HepG2 (cell line): ENCODE data around the gene SFI1. TPM values are rescaled to one million over a fixed set of nuclear protein-coding genes. Genes with fewer than 3 reads are reported as not detected.
A peak's percentile ranks its signal among the peaks of the same experiment; 100 is the strongest.

ENCODE experiments used
- ARID5B ChIP-seq: IDR thresholded peaks from 2 replicates; pipeline ENCODE4 v1.4.0; 2020; ENCODE audit warnings: mild to moderate bottlenecking, missing genetic modification reagents
- ATAD3A ChIP-seq: sonication (generic); formaldehyde crosslinking; IDR thresholded peaks from 2 replicates; pipeline ENCODE4 v1.4.0; 2020; ENCODE audit warnings: missing genetic modification reagents
- ATF7 ChIP-seq, 2 experiments: fragments of 450-650 bp in 1 of 2; sonication (generic) in 1 of 2; formaldehyde crosslinking in 1 of 2; IDR thresholded peaks; 2 replicates each; pipeline versions ENCODE4 v1.4.0 to v1.6.1; 2016 to 2020; ENCODE audit warnings: antibody characterized with exemption in 1 of 2, mild to moderate bottlenecking in 1 of 2, missing genetic modification reagents in 1 of 2
- CREM ChIP-seq, 2 experiments: sonication (generic) in 1 of 2; formaldehyde crosslinking in 1 of 2; IDR thresholded peaks; 2 replicates each; pipeline versions ENCODE4 v1.4.0 to v1.6.1; 2016 to 2020; ENCODE audit warnings: antibody characterized with exemption in 1 of 2, mild to moderate bottlenecking in 1 of 2, missing genetic modification reagents in 1 of 2
- EEA1 ChIP-seq: sonication (generic); formaldehyde crosslinking; IDR thresholded peaks from 2 replicates; pipeline ENCODE4 v1.5.1; 2020; ENCODE audit warnings: mild to moderate bottlenecking, missing genetic modification reagents, borderline replicate concordance
- ERF ChIP-seq: IDR thresholded peaks from 2 replicates; pipeline ENCODE4 v1.6.1; 2018; ENCODE audit warnings: missing biosample characterization, missing genetic modification reagents
- HES4 ChIP-seq: sonication (generic); formaldehyde crosslinking; IDR thresholded peaks from 2 replicates; pipeline ENCODE4 v1.9.0; 2021; ENCODE audit warnings: mild to moderate bottlenecking, missing genetic modification reagents, borderline replicate concordance
- KLF6 ChIP-seq: IDR thresholded peaks from 2 replicates; pipeline ENCODE4 v1.8.0; 2016; ENCODE audit warnings: missing biosample characterization, missing genetic modification reagents
- RBM39 ChIP-seq: fragments of 200-400 bp; formaldehyde crosslinking; IDR thresholded peaks from one replicate; pipeline ENCODE4 v1.6.1; 2018; ENCODE audit warnings: antibody characterized with exemption, mild to moderate bottlenecking, low read depth, low read length; ENCODE audit not compliant: poor library complexity, severe bottlenecking
- SP5 ChIP-seq: IDR thresholded peaks from 2 replicates; pipeline ENCODE4 v1.6.1; 2016; ENCODE audit warnings: low read depth, borderline replicate concordance
- TCF12 ChIP-seq, 2 experiments: fragments of 450-650 bp in 1 of 2; sonication (generic) in 1 of 2; formaldehyde crosslinking in 1 of 2; IDR thresholded peaks; 2 replicates each; pipeline versions ENCODE4 v1.6.1 to v1.8.0; 2017 to 2022; ENCODE audit warnings: antibody characterized with exemption in 1 of 2, mild to moderate bottlenecking in 1 of 2, missing genetic modification reagents in 1 of 2, moderate library complexity in 1 of 2
- TGIF2 ChIP-seq: IDR thresholded peaks from 2 replicates; pipeline ENCODE4 v1.6.1; 2016; ENCODE audit warnings: control low read depth, missing compliant biosample characterization
- U2AF2 ChIP-seq: fragments of 200-400 bp; formaldehyde crosslinking; IDR thresholded peaks from 2 replicates; pipeline ENCODE4 v1.6.1; 2017; ENCODE audit warnings: low read depth, mild to moderate bottlenecking, low read length
- ZC3H4 ChIP-seq: sonication (generic); formaldehyde crosslinking; IDR thresholded peaks from 2 replicates; pipeline ENCODE4 v1.4.0; 2020; ENCODE audit warnings: missing genetic modification reagents, borderline replicate concordance
- ZNF263 ChIP-seq: sonication (generic); formaldehyde crosslinking; IDR thresholded peaks from 2 replicates; pipeline ENCODE4 v1.4.0; 2020; ENCODE audit warnings: missing genetic modification reagents
- polyA plus RNA-seq, 8 experiments: library from polyadenylated mRNA; depleted of rRNA in 3 of 8; stranded (reverse) in 7 of 8; unstranded in 1 of 8; fragments of >200 nt; fragmentation: Illumina TruSeq in 4 of 8; extraction: Trizol in 4 of 8; gene quantifications; 2 replicates each; pipeline versions ENCODE4 v1.2.1 to v1.2.3, GENCODE V29; 2011 to 2016; ENCODE audit warnings: low read depth in 4 of 8, missing spikeins in 1 of 8, mixed read lengths in 1 of 8; ENCODE audit not compliant: insufficient read depth in 1 of 8
- total RNA-seq, 5 experiments: library from RNA; depleted of rRNA; stranded (reverse); fragments of >200 nt; fragmentation: Illumina TruSeq; extraction: Trizol; gene quantifications; 2 replicates each; pipeline ENCODE4 v1.2.3, GENCODE V29; 2016; ENCODE audit warnings: low read depth in 1 of 5
- TF ChIP-seq, protein P1 (sequence below): sonication (generic); formaldehyde crosslinking; IDR thresholded peaks from 2 replicates; pipeline ENCODE4 v1.4.0; 2020; ENCODE audit warnings: mild to moderate bottlenecking, missing genetic modification reagents
- TF ChIP-seq, protein P2 (sequence below): sonication (generic); formaldehyde crosslinking; IDR thresholded peaks from 2 replicates; pipeline ENCODE4 v1.4.0; 2020; ENCODE audit warnings: missing genetic modification reagents
- TF ChIP-seq, protein P3 (sequence below): sonication (generic); formaldehyde crosslinking; IDR thresholded peaks from 2 replicates; pipeline ENCODE4 v1.4.0; 2020; ENCODE audit warnings: missing genetic modification reagents, mild to moderate bottlenecking, borderline replicate concordance

SFI1 gene
- total and polyA plus RNA-seq, 2 of the 13 experiments (the other 11 are each of a cell fraction or from before 2014, with no cell fraction given), result 20.5 to 40.1 TPM

DNA sequence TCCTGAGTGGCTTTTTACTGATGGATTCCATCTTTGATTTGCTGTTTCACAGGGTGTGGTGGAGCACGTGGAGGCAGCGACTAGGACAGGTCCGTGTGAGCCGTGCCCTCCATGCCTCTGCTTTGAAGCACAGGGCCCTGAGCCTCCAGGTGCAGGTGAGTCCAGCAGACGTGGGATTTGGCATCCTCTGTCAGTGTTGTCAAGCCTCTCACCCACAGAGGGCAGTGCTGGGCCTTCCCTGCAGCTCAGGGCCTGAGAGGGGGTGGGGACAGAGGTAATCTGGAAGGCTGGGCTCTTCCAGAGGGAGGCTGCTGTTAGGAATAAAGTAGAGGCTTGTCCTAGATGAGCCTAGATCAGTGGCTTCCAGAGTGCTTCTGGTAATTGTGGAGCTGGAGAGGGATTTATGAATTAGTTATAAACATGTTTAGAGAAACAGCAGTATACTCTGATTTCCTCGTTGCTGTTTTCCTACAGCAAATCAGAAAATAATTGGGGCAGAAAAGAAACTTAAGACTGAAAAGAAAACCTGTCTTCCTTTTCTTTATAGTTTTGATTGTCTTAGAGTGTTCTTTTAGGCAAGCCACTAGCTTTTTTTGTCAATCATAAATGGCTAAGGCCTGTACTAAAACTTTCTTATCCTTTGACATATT is 65.0 kb downstream of the SFI1 start (continued):
- TF ChIP-seq ARID5B (peak; percentile 47; the same call in 1 of the 2 replicates), ATAD3A (CRISPR knock-in tag) (no peak), ERF (CRISPR knock-in tag) (peak; percentile 56; the same call in 1 of the 2 replicates), ZC3H4 (CRISPR knock-in tag) (no peak), ZNF263 (CRISPR knock-in tag) (no peak), RBM39 (no peak), KLF6 (no peak), EEA1 (no peak), U2AF2 (no peak), SP5 (peak; percentile 49; the same call in 1 of the 2 replicates), ATF7 (IDR thresholded peaks at IDR 0.05) (no peak), ATF7 (CRISPR knock-in tag; IDR thresholded peaks at IDR 0.05) (no peak), HES4 (CRISPR knock-in tag) (no peak), TGIF2 (no peak; the same call in 1 of the 2 replicates), CREM (IDR thresholded peaks at IDR 0.05) (no peak), CREM (CRISPR knock-in tag; IDR thresholded peaks at IDR 0.05) (no peak), TCF12 (IDR thresholded peaks at IDR 0.05) (no peak), TCF12 (CRISPR knock-in tag; IDR thresholded peaks at IDR 0.05) (no peak)
- TF ChIP-seq, protein P1, sequence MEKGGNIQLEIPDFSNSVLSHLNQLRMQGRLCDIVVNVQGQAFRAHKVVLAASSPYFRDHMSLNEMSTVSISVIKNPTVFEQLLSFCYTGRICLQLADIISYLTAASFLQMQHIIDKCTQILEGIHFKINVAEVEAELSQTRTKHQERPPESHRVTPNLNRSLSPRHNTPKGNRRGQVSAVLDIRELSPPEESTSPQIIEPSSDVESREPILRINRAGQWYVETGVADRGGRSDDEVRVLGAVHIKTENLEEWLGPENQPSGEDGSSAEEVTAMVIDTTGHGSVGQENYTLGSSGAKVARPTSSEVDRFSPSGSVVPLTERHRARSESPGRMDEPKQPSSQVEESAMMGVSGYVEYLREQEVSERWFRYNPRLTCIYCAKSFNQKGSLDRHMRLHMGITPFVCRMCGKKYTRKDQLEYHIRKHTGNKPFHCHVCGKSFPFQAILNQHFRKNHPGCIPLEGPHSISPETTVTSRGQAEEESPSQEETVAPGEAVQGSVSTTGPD, result no peak
- TF ChIP-seq, protein P2, sequence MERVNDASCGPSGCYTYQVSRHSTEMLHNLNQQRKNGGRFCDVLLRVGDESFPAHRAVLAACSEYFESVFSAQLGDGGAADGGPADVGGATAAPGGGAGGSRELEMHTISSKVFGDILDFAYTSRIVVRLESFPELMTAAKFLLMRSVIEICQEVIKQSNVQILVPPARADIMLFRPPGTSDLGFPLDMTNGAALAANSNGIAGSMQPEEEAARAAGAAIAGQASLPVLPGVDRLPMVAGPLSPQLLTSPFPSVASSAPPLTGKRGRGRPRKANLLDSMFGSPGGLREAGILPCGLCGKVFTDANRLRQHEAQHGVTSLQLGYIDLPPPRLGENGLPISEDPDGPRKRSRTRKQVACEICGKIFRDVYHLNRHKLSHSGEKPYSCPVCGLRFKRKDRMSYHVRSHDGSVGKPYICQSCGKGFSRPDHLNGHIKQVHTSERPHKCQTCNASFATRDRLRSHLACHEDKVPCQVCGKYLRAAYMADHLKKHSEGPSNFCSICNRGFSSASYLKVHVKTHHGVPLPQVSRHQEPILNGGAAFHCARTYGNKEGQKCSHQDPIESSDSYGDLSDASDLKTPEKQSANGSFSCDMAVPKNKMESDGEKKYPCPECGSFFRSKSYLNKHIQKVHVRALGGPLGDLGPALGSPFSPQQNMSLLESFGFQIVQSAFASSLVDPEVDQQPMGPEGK, result peak; percentile 59
- TF ChIP-seq, protein P3, sequence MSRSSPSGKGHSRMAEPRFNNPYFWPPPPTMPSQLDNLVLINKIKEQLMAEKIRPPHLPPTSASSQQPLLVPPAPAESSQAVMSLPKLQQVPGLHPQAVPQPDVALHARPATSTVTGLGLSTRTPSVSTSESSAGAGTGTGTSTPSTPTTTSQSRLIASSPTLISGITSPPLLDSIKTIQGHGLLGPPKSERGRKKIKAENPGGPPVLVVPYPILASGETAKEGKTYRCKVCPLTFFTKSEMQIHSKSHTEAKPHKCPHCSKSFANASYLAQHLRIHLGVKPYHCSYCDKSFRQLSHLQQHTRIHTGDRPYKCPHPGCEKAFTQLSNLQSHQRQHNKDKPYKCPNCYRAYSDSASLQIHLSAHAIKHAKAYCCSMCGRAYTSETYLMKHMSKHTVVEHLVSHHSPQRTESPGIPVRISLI (CRISPR knock-in tag), result peak; percentile 30; the same call in 1 of the 2 replicates
